Fibroblast of peridontal ligament (primary cell): Measurements from ENCODE around the gene RRM1.
A peak's percentile ranks its signal among the peaks of the same experiment; 100 is the strongest.
"Not testable (repeated sequence)": the region's sequence is repeated elsewhere in the genome, so short reads cannot be mapped to it uniquely, and the experiment has no call there.

Source experiments
- DNase-seq: peaks from one replicate; pipeline ENCODE4 v3.0.0-alpha.2; 2010; ENCODE audit errors: extremely low read depth

RRM1 gene

GRCh38 chr11:4140067-4140636 is 45.6 kb downstream of the RRM1 start:
- DNase-seq, result no peak

- no peak for DNase-seq
These were observed 51.6 kb downstream of the RRM1 start for GRCh38 chr11:4146070-4146771.

- DNase-seq, result no peak
These were observed 52.1 kb downstream of the RRM1 start for GRCh38 chr11:4146772-4147098.

GRCh38 chr11:4154503-4154902 is 59.9 kb downstream of the RRM1 start:
- no peak for DNase-seq

GRCh38 chr11:4156571-4156970 is 62.0 kb downstream of the RRM1 start:
- no peak for DNase-seq

- DNase-seq, result not testable (repeated sequence)
These were observed 64.2 kb downstream of the RRM1 start for GRCh38 chr11:4158818-4159217.

GRCh38 chr11:4161305-4161704 is 66.7 kb downstream of the RRM1 start:
- DNase-seq, result no peak

GRCh38 chr11:4164884-4165590 is 70.4 kb downstream of the RRM1 start:
- DNase-seq, result no peak

- DNase-seq, result no peak
These were observed 72.7 kb downstream of the RRM1 start for GRCh38 chr11:4167292-4167691.

- no peak for DNase-seq
These were observed 73.2 kb downstream of the RRM1 start for GRCh38 chr11:4167758-4168157.

GRCh38 chr11:4175620-4176350 is 81.2 kb downstream of the RRM1 start:
- DNase-seq, result not testable (repeated sequence)

- DNase-seq, result no peak
These were observed 84.4 kb downstream of the RRM1 start for GRCh38 chr11:4178813-4179662.

- DNase-seq, result no peak
These were observed 86.0 kb downstream of the RRM1 start for GRCh38 chr11:4180441-4181183.

- peak; percentile 40 for DNase-seq
These were observed 87.5 kb downstream of the RRM1 start for GRCh38 chr11:4181782-4182721.

- no peak for DNase-seq
These were observed 88.9 kb downstream of the RRM1 start for GRCh38 chr11:4183410-4184057.

- DNase-seq, result peak; percentile 13
These were observed 89.7 kb downstream of the RRM1 start for GRCh38 chr11:4184163-4184916.

GRCh38 chr11:4185561-4185960 is 91.0 kb downstream of the RRM1 start:
- no peak for DNase-seq

GRCh38 chr11:4186464-4187054 is 92.0 kb downstream of the RRM1 start:
- DNase-seq, result no peak
